DOHH2 (cell line): Measurements from ENCODE around the gene ARHGAP22.

ENCODE experiments used
- CTCF ChIP-seq: fragments of 200-600 bp; sonication (generic); IDR thresholded peaks from one replicate; pipeline ENCODE4 v1.5.1; 2014; ENCODE audit warnings: antibody characterized with exemption, mild to moderate bottlenecking, low read depth, low read length; ENCODE audit not compliant: poor library complexity, severe bottlenecking
- EZH2phosphoT487 ChIP-seq: fragments of 200-600 bp; sonication (generic); IDR thresholded peaks from 2 replicates; pipeline ENCODE4 v1.6.1; 2017; ENCODE audit warnings: borderline replicate concordance, mild to moderate bottlenecking, antibody characterized with exemption, low read length, moderate library complexity, mixed read lengths

DNA sequence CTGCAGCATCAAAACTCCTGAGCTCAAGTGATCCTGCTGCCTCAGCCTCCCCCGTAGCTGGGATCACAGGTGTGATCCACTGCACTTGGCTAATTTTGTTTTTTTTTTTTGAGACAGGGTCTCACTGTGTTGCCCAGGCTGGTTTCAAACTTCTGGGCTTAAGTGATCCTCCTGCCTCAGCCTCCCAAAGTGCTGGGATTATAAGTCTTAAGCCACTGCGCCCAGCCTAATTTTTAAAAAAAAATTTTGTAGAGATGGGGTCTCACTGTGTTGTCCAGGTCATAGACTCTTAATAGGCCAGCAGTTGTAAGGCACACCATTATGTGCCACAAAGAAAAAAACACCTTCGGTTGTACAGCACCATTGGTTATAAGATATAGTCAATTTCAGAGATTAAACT, 176.0 kb downstream of the ARHGAP22 start:
- TF ChIP-seq CTCF (no peak), EZH2phosphoT487 (no peak)
